OCI-LY1 (cell line): Measurements from ENCODE around the gene RSPH6A.

Experiments
- H2AFZ ChIP-seq: fragments of 200-600 bp; sonication (generic), shearing (Covaris generic); 2 replicates; pipeline ENCODE4 v1.6.0; 2014; ENCODE audit warnings: antibody characterized with exemption, mild to moderate bottlenecking, low read length
- H3F3A ChIP-seq: fragments of 200-600 bp; sonication (generic), shearing (Covaris generic); 2 replicates; pipeline ENCODE4 v1.6.0; 2014; ENCODE audit warnings: mild to moderate bottlenecking, antibody characterized with exemption, low read length, moderate library complexity; ENCODE audit not compliant: insufficient read depth
- H3K27ac ChIP-seq: fragments of 200-600 bp; sonication (generic); 2 replicates; pipeline ENCODE4 v1.5.1; 2014; ENCODE audit warnings: low read length, mixed run types, mild to moderate bottlenecking, low read depth; ENCODE audit not compliant: poor library complexity, severe bottlenecking
- H3K27me3 ChIP-seq: fragments of 200-600 bp; sonication (generic); 2 replicates; pipeline ENCODE4 v1.6.0; 2014; ENCODE audit warnings: antibody characterized with exemption, mild to moderate bottlenecking, low read length, moderate library complexity; ENCODE audit not compliant: insufficient read depth
- H3K36me3 ChIP-seq: fragments of 200-600 bp; sonication (generic); 2 replicates; pipeline ENCODE4 v1.6.1; 2014; ENCODE audit warnings: mild to moderate bottlenecking, antibody characterized with exemption, low read length, moderate library complexity, mixed read lengths; ENCODE audit not compliant: insufficient read depth
- H3K4me1 ChIP-seq: fragments of 200-600 bp; sonication (generic); 2 replicates; pipeline ENCODE4 v1.5.1; 2014; ENCODE audit warnings: mild to moderate bottlenecking, low read length, moderate library complexity; ENCODE audit not compliant: insufficient read depth, severe bottlenecking
- H3K4me2 ChIP-seq: fragments of 200-600 bp; sonication (generic), shearing (Covaris generic); 2 replicates; pipeline ENCODE4 v1.6.1; 2014; ENCODE audit warnings: low read length
- H3K4me3 ChIP-seq: fragments of 200-600 bp; sonication (generic); 2 replicates; pipeline ENCODE4 v1.5.1; 2014; ENCODE audit warnings: low read length, low read depth, mild to moderate bottlenecking, mixed read lengths; ENCODE audit not compliant: poor library complexity, severe bottlenecking
- H3K79me2 ChIP-seq: fragments of 200-600 bp; shearing (Covaris generic); 2 replicates; pipeline ENCODE4 v1.6.1; 2016; ENCODE audit warnings: mixed run types, low read length, mixed read lengths; ENCODE audit not compliant: insufficient read depth
- H3K9ac ChIP-seq: fragments of 200-600 bp; sonication (generic), shearing (Covaris generic); 2 replicates; pipeline ENCODE4 v1.6.1; 2014; ENCODE audit warnings: mild to moderate bottlenecking, low read length, mixed read lengths
- H3K9me2 ChIP-seq: fragments of 200-600 bp; sonication (generic), shearing (Covaris generic); 2 replicates; pipeline ENCODE4 v1.6.1; 2014; ENCODE audit warnings: low read depth, mild to moderate bottlenecking, low read length, mixed read lengths
- H3K9me3 ChIP-seq: fragments of 200-600 bp; shearing (Covaris generic); 2 replicates; pipeline ENCODE4 v1.6.1; 2014; ENCODE audit warnings: low read length, mixed read lengths
- H4K20me1 ChIP-seq: fragments of 200-600 bp; sonication (generic), shearing (Covaris generic); 2 replicates; pipeline ENCODE4 v1.6.0; 2016; ENCODE audit warnings: mild to moderate bottlenecking, low read length; ENCODE audit not compliant: insufficient read depth
- EZH2 ChIP-seq: fragments of 200-600 bp; sonication (generic), shearing (Covaris generic); IDR thresholded peaks from 2 replicates; pipeline ENCODE4 v1.8.0; 2017; ENCODE audit warnings: borderline replicate concordance, mixed run types, mild to moderate bottlenecking, antibody characterized with exemption, low read length, moderate library complexity, mixed read lengths
- TF ChIP-seq, protein P1 (sequence below): fragments of 200-600 bp; sonication (generic), shearing (Covaris generic); IDR thresholded peaks from 2 replicates; pipeline ENCODE4 v1.5.1; 2017; ENCODE audit warnings: mild to moderate bottlenecking, antibody characterized with exemption, low read length, moderate library complexity, mixed read lengths

Gene RSPH6A

DNA sequence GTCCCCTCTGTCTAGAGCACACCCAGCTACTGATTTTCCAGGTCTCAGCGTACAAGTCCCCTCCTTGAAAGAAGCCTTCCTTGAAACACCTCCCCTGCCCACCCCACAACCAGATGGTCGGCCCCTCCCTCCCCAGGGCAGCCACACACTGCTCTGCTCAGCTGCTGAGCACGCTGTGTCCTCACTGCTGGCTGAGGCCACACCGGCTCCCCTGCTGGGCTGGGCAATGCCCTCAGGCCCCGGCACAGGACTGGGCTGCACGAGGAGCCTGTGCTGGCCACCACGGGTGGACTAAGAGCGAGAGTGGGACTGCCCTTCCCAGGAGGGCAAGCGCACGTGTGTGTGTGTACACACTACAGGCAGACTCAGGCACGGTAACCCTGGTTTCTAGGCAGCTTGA lies 11.8 kb upstream of the RSPH6A start:
- H3K27ac ChIP-seq, result no peak overlapping the region
- H3K9me2 ChIP-seq, result no peaks in the 10 kb centered on the region
- H3K4me3 ChIP-seq, result no peak overlapping the region
- no peak overlapping the region for H3K4me2 ChIP-seq
- no peak overlapping the region for H2AFZ ChIP-seq
- peaks cover 27% of the 10 kb centered on the region for H3K4me1 ChIP-seq
- H3K9ac ChIP-seq, result no peak overlapping the region
- H4K20me1 ChIP-seq, result no peaks in the 10 kb centered on the region
- H3K27me3 ChIP-seq, result no peaks in the 10 kb centered on the region
- H3K79me2 ChIP-seq, result no peaks in the 10 kb centered on the region
- H3K9me3 ChIP-seq, result no peaks in the 10 kb centered on the region
- no peaks in the 10 kb centered on the region for H3F3A ChIP-seq
- H3K36me3 ChIP-seq, result peaks cover 86% of the 10 kb centered on the region
- TF ChIP-seq, protein P1, sequence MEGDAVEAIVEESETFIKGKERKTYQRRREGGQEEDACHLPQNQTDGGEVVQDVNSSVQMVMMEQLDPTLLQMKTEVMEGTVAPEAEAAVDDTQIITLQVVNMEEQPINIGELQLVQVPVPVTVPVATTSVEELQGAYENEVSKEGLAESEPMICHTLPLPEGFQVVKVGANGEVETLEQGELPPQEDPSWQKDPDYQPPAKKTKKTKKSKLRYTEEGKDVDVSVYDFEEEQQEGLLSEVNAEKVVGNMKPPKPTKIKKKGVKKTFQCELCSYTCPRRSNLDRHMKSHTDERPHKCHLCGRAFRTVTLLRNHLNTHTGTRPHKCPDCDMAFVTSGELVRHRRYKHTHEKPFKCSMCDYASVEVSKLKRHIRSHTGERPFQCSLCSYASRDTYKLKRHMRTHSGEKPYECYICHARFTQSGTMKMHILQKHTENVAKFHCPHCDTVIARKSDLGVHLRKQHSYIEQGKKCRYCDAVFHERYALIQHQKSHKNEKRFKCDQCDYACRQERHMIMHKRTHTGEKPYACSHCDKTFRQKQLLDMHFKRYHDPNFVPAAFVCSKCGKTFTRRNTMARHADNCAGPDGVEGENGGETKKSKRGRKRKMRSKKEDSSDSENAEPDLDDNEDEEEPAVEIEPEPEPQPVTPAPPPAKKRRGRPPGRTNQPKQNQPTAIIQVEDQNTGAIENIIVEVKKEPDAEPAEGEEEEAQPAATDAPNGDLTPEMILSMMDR, result no peak
- TF ChIP-seq EZH2, result no peak

GRCh38 chr19:45825917-45826893 lies 11.1 kb upstream of the RSPH6A start:
- Histone ChIP-seq H3K36me3 (peaks cover 86% of the 10 kb centered on the region), H3K9me3 (no peaks in the 10 kb centered on the region), H4K20me1 (no peaks in the 10 kb centered on the region)

DNA sequence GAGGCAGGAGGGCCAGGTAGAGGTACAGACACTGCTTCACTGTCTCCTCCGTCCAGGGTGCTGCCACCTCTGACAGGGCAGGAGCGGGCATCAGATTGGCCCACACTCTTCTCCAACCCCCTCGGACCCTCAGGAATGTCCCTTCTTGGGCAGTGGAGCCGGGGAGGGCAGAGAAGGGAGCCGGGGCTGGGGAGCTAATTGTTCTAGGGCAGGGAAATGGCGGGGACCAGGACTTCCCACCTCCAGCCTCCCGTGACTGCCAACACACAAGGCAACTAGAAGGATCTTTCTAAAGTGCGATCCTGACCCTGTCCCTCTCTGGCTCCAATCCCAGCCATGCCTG lies 10.1 kb upstream of the RSPH6A start:
- H3F3A ChIP-seq, result no peaks in the 10 kb centered on the region
- TF ChIP-seq, protein P1, result no peak
- TF ChIP-seq EZH2, result no peak
- no peak overlapping the region for H3K9ac ChIP-seq
- no peak overlapping the region for H2AFZ ChIP-seq
- no peaks in the 10 kb centered on the region for H3K9me3 ChIP-seq
- no peaks in the 10 kb centered on the region for H3K79me2 ChIP-seq
- H4K20me1 ChIP-seq, result no peaks in the 10 kb centered on the region
- H3K9me2 ChIP-seq, result no peaks in the 10 kb centered on the region
- H3K4me3 ChIP-seq, result no peak overlapping the region
- H3K27me3 ChIP-seq, result no peaks in the 10 kb centered on the region
- peaks cover 27% of the 10 kb centered on the region for H3K4me1 ChIP-seq
- peaks cover 86% of the 10 kb centered on the region for H3K36me3 ChIP-seq
- no peak overlapping the region for H3K27ac ChIP-seq
- H3K4me2 ChIP-seq, result no peak overlapping the region

More at GRCh38 chr19:45825917-45826893, 11.1 kb upstream of the RSPH6A start:
- Histone ChIP-seq H3F3A (no peaks in the 10 kb centered on the region), H3K27ac (no peak overlapping the region), H3K9me2 (no peaks in the 10 kb centered on the region), H2AFZ (no peak overlapping the region), H3K27me3 (no peaks in the 10 kb centered on the region), H3K4me3 (no peak overlapping the region), H3K4me1 (peaks cover 27% of the 10 kb centered on the region), H3K9ac (no peak overlapping the region), H3K79me2 (no peaks in the 10 kb centered on the region), H3K4me2 (no peak overlapping the region)
- TF ChIP-seq EZH2, result no peak
- TF ChIP-seq, protein P1, result no peak
